HL-60/S4 treated with phorbol 12-myristate 13-acetate at 8.2 ng/mL for 4 days and 3 days (cell line): ENCODE measurements around the gene TMEM127.

Experiments used
- in situ Hi-C: fragments of 300-500 bp; cut with MboI; formaldehyde crosslinking; loops from 2 replicates; pipeline ENCODE4 v1.15.0; 2022; ENCODE audit warnings: low sequenced_read_pairs

TMEM127 gene

GRCh38 chr2:96264656-96265348 is 995 bp downstream of the TMEM127 start:
- in situ Hi-C loops = loop anchor here (25.0 kb wide), 1 partner anchor 253 kb away; no protein-coding TSS in a partner anchor

GRCh38 chr2:96264086-96264485 is 1.7 kb downstream of the TMEM127 start:
- in situ Hi-C loops = loop anchor here (25.0 kb wide), 1 partner anchor 252 kb away; no protein-coding TSS in a partner anchor

- in situ Hi-C loops = loop anchor here (25.0 kb wide), 1 partner anchor 250 kb away; no protein-coding TSS in a partner anchor
These were observed 3.5 kb downstream of the TMEM127 start for GRCh38 chr2:96262306-96262705.

GRCh38 chr2:96261328-96262003 is 4.3 kb downstream of the TMEM127 start:
- in situ Hi-C loops = loop anchor here (25.0 kb wide), 1 partner anchor 249 kb away; no protein-coding TSS in a partner anchor

GRCh38 chr2:96260387-96261260 is 5.2 kb downstream of the TMEM127 start:
- in situ Hi-C loops = loop anchor here (25.0 kb wide), 1 partner anchor 248 kb away; no protein-coding TSS in a partner anchor

GRCh38 chr2:96259497-96259921 is 6.3 kb downstream of the TMEM127 start:
- in situ Hi-C loops = loop anchor here (25.0 kb wide), 1 partner anchor 247 kb away; no protein-coding TSS in a partner anchor

- in situ Hi-C loops = loop anchor here (25.0 kb wide), 1 partner anchor 246 kb away; no protein-coding TSS in a partner anchor
These were observed 7.4 kb downstream of the TMEM127 start for GRCh38 chr2:96258166-96259022.

- in situ Hi-C loops = loop anchor here (25.0 kb wide), 1 partner anchor 245 kb away; no protein-coding TSS in a partner anchor
These were observed 8.1 kb downstream of the TMEM127 start for GRCh38 chr2:96257744-96258143.

- in situ Hi-C loops = loop anchor here (25.0 kb wide), 1 partner anchor 244 kb away; no protein-coding TSS in a partner anchor
These were observed 9.1 kb downstream of the TMEM127 start for GRCh38 chr2:96256611-96257113.

- in situ Hi-C loops = loop anchor here (25.0 kb wide), 1 partner anchor 242 kb away; no protein-coding TSS in a partner anchor
These were observed 11.2 kb downstream of the TMEM127 start for GRCh38 chr2:96254571-96254970.

GRCh38 chr2:96253006-96253405 is 12.8 kb downstream of the TMEM127 start:
- in situ Hi-C loops = loop anchor here (25.0 kb wide), 1 partner anchor 241 kb away; no protein-coding TSS in a partner anchor

GRCh38 chr2:96252526-96252925 is 13.3 kb downstream of the TMEM127 start:
- in situ Hi-C loops = loop anchor here (25.0 kb wide), 1 partner anchor 240 kb away; no protein-coding TSS in a partner anchor

GRCh38 chr2:96251721-96252292 is 14.0 kb downstream of the TMEM127 start:
- in situ Hi-C loops = loop anchor here (25.0 kb wide), 1 partner anchor 240 kb away; no protein-coding TSS in a partner anchor

- in situ Hi-C loops = loop anchor here (25.0 kb wide), 1 partner anchor 238 kb away; no protein-coding TSS in a partner anchor
These were observed 15.6 kb downstream of the TMEM127 start for GRCh38 chr2:96250188-96250587.

- in situ Hi-C loops = loop anchor here (25.0 kb wide), 1 partner anchor 237 kb away; no protein-coding TSS in a partner anchor
These were observed 16.1 kb downstream of the TMEM127 start for GRCh38 chr2:96249654-96250053.

- in situ Hi-C loops = no loop called here
These were observed 17.2 kb downstream of the TMEM127 start for GRCh38 chr2:96248624-96249023.

- in situ Hi-C loops = no loop called here
These were observed 17.9 kb downstream of the TMEM127 start for GRCh38 chr2:96247896-96248295.

GRCh38 chr2:96247009-96247408 is 18.8 kb downstream of the TMEM127 start:
- in situ Hi-C loops = no loop called here
